DOHH2 (cell line): ENCODE measurements around the gene WDR5B.

ENCODE experiments used
- EZH2phosphoT487 ChIP-seq: fragments of 200-600 bp; sonication (generic); IDR thresholded peaks from 2 replicates; pipeline ENCODE4 v1.6.1; 2017; ENCODE audit warnings: borderline replicate concordance, mild to moderate bottlenecking, antibody characterized with exemption, low read length, moderate library complexity, mixed read lengths
- TF ChIP-seq, protein P1 (sequence below): fragments of 200-600 bp; sonication (generic); IDR thresholded peaks from one replicate; pipeline ENCODE4 v1.5.1; 2014; ENCODE audit warnings: antibody characterized with exemption, mild to moderate bottlenecking, low read depth, low read length; ENCODE audit not compliant: poor library complexity, severe bottlenecking

DNA sequence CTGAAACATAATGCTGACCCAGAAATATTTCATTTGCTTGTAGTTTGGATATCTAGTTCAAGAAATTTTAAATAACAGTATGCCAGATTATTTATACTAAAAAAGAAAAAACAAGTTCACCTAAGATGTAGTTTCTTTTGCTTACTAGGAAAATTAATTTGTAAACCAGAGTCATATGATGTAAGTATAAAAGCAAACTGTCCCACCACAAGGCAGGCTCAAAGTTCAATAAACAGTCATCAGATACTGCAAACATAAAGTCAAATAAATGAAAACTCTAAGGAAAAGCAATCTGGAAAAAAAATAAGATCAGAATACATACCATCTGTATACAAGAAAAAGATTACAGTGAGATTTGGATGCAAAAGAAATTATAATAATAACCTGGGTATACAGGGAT, 40.2 kb upstream of the WDR5B start:
- TF ChIP-seq, protein P1, sequence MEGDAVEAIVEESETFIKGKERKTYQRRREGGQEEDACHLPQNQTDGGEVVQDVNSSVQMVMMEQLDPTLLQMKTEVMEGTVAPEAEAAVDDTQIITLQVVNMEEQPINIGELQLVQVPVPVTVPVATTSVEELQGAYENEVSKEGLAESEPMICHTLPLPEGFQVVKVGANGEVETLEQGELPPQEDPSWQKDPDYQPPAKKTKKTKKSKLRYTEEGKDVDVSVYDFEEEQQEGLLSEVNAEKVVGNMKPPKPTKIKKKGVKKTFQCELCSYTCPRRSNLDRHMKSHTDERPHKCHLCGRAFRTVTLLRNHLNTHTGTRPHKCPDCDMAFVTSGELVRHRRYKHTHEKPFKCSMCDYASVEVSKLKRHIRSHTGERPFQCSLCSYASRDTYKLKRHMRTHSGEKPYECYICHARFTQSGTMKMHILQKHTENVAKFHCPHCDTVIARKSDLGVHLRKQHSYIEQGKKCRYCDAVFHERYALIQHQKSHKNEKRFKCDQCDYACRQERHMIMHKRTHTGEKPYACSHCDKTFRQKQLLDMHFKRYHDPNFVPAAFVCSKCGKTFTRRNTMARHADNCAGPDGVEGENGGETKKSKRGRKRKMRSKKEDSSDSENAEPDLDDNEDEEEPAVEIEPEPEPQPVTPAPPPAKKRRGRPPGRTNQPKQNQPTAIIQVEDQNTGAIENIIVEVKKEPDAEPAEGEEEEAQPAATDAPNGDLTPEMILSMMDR, result no peak
- TF ChIP-seq EZH2phosphoT487, result no peak
